SK-N-MC (cell line): ENCODE data around the gene FARS2.

Experiments used
- EZH2 ChIP-seq: fragments of 200-600 bp; sonication (generic); IDR thresholded peaks from one replicate; pipeline ENCODE4 v1.6.1; 2017; ENCODE audit warnings: antibody characterized with exemption
- POLR2AphosphoS5 ChIP-seq: IDR thresholded peaks from 2 replicates; pipeline ENCODE4 v1.6.1; 2012; ENCODE audit warnings: mild to moderate bottlenecking, low read depth, low read length, borderline replicate concordance

GRCh38 chr6:5622276-5623005, 361.1 kb downstream of the FARS2 start:
- TF ChIP-seq POLR2AphosphoS5 (no peak), EZH2 (no peak)
